HG02798 (cell line): ENCODE measurements around the gene CMKLR1.
A peak's percentile ranks its signal among the peaks of the same experiment; 100 is the strongest.

Experiments
- ATAC-seq: cut with Tn5 transposase; IDR thresholded peaks from one replicate; pipeline ENCODE4 v1.9.1; 2021; ENCODE audit warnings: mild to moderate bottlenecking; ENCODE audit not compliant: unreplicated experiment, poor library complexity

The CMKLR1 gene

DNA sequence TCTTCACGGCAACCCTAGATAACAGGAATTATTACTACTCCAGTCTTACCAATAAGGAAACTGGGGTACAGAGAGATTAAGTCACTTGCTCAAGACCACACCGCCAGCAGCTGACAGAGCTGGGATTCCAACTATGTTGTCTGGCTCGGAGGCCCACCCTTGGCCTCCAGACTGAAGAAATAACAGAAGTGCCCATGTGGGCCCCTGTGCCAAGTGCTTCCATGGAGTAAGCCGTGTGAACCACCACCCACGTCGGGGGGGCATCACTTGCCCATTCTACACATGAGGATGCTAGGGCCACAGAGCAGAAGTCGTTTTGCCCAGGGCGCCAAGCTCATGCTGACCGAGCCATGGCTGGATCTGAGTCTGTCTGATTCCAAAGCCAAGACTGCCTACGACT lies 926 bp upstream of the CMKLR1 start:
- no peak for ATAC-seq

DNA sequence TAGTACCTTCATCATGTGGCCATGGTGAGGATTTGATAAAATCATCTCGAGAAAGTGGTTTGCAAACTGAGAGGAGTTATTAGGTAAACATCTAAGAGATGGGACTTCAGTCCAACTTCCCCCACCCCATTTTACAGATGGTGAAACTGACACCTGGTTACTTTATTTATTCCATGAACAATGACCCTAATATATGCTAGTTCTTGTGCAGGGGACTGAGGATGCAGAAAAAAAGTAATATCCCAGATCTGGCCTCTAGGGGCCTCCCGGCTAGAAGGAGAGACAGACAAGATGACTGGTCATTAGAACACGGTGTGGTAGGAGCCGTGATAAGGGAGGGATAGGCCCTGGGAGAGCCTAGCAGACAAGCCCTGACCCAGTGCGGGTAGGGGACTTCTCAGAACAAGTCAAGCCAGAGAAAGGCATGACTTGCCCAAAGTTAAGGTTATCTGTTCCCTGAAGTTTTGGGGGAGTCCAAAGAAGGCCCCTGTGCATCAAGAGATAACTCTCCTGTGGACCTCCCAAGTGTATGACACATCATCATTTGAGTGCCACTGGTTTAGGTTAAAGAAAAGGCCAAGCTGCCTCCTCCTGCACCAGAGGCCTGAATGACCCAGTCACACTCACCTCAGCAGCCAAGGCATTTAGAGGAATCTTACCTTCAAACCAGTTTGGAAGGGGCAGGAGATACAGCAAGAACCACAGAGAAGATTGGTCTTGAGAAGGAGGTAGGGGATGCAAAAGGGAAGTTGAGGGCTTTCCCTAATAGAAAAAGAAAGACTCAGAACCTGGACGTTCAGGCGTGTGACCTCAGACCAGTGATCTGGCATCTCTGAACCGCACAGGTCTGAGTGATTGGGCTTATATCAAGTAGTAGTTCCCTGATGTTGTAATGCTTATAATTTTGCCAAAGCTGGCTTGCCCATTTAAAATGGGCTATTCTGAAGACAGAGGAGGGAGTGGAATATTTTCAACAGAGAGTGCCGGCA lies 1.6 kb downstream of the CMKLR1 start:
- peak; percentile 38 for ATAC-seq

DNA sequence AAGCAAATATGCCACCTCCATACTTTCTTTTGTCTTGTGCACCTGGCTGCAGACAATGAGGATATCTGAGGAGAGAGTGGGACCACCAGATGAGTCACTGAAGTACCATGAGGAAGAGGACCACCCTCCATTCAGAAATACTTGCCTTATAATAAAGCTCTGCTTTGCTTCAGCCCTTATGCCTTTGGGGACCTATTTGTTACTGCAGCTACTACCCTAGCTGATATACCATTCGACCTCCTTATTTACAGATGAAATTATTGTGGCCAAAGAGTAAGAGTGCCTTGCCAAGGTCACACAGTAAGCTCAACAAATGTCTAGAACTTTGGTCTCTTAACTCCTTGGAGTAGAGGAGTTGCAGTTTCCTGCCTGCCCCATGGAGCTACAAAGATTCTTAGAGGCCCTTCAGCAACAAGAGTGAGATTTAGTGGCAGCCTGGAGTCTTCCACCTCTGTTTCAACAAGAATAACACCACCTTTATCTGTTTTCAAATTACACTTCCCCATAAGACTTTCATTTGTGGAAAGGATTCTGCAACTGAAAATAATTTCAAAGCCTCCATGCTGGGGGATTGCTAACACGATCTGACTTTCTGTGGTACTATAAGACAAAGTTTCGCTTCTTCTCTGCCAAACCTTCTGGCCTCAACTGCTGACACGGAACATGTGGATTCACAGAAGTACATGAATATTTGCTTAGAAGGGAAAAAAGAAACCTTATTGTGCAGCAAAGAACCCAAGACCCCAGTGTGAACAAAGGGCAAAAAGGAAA lies 3.6 kb downstream of the CMKLR1 start:
- ATAC-seq, result peak; percentile 45

DNA sequence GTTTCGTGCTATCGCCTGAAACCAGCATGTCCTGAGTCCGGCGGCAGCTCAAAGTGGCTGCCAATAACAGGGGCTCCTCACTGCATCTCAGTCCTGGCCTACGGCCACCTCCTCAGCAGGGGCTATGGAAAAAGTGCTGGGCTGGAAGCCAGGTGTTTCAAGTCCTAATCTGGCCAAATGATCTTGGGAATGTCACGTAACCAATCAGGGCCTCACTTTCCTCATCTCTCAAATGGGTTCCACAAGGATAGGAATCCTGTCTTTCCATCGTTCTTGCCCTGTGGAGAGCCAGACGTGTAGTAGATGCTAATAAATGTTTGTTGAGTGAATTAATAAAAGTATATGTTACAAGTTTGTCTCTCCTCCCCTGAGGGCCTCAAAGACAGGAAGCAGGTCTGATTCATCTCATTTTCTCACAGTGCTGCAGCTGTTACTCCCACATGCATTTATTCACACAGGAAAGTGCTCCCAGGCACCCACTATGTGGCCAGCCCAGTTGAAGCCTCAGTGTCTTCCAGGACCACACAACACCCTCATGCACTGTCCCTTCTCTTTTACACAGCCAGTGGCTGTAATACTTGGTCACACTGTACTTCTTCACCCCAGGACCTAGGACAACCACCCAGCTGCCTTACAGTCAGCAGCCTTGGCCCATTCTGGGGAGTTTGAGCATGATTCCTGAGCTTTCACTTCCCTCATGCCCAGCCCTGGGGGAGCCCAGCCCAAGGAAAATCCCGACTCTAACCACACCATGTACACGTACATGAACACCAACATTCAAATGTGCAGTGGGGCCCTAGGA lies 5.0 kb downstream of the CMKLR1 start:
- peak; percentile 51 for ATAC-seq

DNA sequence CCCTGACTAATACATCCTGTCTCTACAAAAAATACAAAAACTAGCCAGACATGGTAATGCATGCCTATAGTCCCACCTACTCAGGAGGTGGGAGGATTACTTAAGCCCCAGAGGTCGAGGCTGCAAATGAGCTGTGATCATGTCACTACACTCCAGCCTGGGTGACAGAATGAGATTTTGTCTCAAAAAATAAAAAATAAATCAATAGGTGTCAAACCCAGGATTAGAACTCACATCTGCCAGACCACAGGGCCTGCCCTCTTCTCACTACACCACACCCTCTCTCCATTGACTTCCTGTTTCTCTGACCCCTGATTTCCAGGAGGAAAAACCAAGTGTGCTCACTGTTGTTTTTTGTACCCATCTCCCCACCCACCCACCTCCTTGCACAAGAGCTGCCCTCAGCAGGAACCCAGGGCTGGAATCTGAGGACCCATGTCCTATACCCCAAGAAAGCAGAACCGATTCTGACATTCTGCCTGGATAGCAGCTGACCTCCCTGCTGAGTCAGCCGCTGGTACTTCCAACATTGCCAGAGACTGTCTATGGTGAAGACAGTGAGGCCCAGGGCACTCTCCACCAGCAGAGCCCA lies 6.2 kb downstream of the CMKLR1 start:
- ATAC-seq, result no peak

DNA sequence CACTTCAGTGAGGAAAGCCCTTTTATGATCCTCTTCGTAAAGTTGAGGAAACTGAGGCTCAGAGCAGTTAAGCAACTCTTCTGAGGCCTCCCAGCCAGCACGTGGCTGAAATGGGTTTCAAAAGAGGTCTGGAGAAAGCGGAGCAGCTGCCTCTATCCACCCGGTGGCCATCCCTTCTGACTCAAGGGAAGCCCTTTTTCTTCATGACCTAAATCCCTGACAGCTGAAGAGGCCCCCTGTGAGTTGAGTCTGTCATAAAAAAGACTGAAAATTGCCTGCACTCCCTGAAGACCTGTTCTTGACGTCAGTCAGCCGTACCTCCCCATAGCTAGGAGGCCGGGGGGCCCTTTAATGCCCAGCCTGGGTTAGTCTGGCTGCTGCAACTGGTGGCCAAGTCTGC lies 10.7 kb downstream of the CMKLR1 start:
- ATAC-seq, result no peak

DNA sequence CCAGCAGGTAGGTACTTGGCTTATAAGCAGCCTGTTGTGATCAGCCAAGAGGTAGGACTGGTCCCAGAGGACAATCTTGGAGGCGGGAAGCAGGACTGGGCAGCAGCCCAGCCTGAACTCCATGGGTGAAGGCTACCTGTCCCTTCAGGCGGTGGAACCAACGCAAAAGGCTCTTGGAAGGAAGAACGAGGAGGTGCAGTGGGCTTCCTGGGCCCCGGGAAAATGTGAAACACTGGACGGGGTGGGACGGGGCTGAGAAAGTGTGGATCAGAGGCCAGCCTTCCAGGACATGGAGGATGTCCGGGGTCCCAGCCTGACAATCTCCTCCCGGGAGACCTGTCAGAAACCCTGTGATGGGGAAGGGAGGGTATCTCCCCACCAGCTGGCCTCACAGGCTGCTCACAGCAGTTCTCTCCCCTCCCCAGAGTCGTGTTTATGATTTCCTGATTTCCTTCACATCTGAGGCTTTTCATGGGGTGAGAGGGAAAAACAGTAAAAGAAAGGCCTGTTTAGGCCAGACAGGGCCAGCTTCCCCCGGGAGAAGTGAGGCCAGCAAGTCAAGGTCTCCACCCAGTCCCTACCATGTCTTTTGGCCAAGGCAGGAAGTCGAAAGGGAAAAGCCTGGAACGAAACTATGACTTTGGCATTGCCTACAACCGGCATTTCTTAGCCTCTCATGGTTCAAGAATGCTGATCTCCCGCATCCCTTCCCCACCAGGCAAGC lies 11.3 kb downstream of the CMKLR1 start:
- no peak for ATAC-seq

DNA sequence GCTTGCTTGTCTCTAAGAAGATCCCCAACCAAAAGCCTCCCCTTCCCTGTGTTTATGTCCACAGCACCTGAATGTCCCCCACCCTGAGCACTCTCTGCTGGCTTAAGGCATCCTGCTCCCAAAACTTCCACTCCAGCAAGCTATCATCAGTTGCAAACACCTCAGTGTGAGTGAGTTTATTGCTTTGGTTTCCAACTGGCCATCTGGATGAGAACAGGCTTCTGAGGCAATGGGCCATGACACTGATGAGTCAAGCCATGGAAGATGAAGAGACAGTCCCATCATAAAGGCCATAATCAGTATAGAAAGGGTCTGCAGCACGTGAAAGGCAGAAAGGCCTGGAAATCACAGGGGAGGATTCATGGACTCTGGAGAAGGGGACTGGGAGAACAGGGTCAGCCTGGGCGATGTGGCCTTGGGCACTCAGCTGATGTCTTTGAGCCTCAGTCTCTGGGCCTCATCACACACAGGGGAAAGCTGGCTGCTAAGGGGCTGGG lies 12.8 kb downstream of the CMKLR1 start:
- no peak for ATAC-seq

DNA sequence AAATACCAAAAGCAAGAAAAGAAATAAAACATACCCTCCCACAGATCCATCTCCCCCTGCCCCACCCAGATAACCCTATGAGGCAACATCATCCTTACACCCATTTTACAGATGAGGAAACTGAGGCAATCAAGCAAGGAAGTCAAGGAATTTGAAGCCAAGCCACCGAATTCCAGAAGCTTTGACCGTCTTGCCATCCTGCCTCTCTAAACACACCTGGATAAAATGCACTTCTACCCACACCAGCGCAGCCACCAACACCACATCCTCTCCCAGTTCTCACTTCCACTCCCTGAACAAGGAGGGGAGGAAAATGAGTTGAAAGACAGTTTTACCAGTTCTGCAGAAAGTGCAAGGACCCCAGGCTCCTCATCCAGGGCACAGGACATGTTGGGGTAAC lies 13.6 kb downstream of the CMKLR1 start:
- ATAC-seq, result no peak

DNA sequence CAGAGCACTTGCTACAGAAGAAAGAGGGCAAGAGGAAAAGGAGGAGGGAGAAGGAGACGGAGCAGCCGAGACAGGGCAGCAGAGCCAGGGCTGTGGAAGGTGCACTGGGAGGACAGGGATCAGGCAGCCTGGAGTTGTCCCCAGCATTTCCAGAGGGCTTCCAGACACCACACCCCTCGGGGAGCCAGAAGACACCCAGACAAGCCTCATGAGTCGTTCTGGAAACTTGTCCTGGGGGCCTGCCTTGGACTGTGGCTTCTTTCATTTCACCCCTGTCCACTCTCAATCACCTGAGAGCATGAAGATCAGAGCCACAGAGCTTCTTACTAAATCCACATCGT lies 14.1 kb downstream of the CMKLR1 start:
- ATAC-seq, result no peak

DNA sequence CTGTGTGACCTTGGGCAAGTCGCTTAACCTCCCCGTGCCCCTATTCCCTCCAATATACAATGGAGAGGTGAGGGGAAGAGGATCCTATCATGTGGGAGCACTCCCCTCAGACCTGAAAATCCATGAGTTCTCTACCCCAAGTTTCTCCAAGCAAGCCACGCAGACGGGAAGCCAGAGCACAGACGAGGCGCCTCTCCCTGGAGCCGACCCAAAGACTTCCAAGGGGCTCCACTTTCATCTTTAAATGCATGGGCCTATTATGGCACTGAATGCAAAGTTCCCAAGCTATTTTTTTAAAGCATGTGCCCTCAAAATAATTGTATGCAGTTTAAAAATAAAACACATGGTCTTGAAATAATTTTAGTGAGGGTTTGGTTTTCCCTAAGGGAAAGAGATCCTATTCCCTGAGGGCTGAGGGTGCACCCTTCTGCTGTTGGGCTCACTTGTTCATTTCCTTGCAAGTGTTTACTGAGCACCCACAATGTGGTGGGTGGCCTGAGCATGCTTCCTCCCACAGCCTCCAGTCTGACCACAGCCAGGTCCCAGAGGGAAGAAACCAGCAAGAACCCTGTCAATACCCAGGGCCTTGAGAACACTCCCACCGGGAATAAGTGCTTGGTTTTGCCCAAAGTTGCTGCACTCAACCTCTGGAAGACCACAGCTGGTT lies 14.6 kb downstream of the CMKLR1 start:
- no peak for ATAC-seq

DNA sequence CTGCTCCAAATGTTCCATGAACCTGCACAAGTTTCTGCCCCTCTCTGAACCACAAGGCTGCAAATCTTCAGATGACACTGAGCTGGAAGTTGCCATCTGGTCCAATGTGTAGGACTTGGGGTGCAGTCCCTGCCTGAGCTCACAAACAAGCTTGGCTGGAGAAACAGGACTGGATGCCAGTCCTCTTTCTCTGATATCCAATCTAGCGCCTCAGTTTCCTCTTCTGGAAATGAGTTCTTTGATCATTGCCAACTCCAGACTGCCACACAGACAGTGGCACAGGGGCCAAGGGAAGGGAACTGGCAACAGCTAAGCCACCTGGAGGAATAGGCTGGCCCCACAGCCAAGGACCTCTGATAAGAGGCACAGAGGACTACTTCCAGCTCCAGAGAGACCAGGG lies 15.5 kb downstream of the CMKLR1 start:
- no peak for ATAC-seq

DNA sequence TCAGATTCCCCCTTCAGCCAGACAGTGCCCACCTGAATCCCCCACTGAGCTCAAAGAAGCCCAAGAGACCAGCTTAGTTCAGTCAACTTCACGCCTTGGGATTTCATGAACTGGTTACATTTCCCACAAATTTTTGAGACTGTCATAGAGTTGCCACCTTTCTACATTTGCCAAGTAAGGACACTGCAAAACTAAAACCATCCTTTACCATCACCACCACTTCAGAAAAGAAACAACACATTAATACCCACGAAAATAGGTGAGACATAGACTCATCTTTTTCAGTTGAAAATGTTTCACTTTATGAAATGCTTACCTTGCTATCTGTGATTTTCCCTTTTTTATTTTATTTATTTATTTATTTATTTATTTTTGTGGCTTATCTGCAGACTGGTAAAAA lies 16.1 kb downstream of the CMKLR1 start:
- no peak for ATAC-seq

DNA sequence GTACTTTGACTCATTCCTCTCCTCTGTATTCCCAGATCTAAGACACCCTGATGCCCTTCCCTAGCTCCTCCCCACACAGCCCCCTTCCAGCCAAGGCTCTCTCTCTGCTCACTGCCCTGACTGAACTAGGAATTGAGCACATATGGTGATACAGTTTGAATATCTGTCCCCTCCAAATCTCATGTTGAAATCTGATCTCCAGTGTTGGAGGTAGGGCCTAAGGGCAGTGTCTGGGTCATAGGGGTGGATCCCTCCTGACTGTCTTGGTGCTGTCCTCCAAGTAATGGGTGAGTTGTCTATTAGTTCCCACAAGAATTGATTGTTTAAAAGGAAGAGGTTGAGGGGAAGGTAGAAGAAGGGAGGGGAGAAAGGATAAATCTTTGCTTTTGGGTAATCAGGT lies 17.4 kb downstream of the CMKLR1 start:
- ATAC-seq, result no peak

DNA sequence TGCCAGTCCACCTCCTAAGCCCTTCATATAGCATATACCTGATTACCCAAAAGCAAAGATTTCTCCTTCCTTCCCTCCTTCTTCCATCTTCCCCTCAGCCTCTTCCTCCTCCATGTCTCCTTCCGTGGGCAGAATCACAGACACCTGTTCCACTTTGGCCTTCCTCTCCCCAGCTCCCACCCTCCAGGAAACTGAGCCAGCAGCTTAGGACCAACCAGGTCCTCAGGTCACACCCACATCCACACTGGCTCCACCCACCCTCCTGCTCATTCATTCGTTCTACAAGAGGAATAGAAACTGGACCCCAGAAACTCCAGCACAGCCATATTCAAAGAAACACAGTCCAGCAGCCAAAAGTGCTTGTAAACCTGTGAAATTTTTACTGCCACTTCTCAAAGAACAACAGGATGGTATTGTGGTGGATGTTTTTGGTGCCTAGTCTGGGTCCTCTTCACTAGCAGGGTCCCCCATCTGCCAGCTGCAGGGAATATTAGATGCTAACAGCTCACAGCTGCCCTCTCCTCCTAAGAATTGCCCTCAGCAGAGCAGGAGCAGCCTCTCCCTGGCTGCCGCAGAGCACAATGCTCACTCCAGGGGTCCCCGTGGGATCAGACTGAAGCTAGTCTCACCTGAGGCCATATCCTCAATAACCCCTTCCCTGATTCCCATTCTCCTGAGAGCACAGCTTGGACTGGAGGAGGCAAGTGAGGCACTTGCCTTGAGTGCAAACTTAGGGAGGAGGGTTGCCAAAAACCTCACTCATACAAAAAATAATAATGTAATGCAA lies 18.4 kb downstream of the CMKLR1 start:
- no peak for ATAC-seq

DNA sequence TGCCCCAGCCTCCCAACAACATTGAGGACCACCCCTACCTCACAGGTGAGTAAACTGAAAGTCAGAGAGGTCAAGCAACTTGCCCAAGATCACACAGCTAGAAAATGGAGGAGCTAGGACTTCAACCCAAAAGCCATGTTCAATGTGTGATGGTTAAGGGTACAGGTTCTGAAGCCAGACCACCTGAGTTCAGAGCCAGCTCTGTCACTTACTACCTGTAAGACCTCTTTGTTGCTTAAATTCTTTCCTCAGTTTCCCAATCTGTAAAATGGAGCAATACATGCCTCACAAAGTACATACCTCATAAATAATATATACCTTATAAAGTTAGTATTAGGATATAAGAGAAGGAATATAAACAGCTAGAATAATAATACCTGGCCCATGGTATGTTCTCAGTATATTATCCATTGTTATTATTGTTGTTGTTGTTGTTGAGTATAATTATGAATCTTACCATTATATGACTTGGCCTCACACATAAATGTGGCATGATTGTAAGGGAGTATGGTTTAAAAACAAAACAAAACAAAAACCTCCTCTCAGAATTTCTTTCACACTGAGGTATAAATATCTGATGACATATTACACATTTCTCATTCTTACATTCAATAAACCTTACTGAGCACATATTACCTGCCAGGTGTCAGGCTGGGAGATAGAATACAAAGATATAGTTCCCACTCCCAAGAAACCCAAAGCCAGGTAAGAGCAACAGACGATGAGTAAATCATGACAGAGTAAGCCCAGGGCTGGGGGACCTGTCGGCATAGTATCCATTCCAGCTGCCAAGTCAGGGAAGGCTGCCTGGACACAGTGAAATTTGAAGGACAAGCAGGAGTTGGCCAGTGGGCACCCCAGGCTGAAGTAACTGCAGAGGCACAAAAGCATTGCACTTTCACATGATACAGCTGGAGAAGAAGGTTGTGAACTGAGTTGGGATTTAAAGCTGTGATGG lies 19.6 kb downstream of the CMKLR1 start:
- ATAC-seq, result no peak
